RWPE1 (cell line): Measurements from ENCODE around the gene ZNF662.
A peak's percentile ranks its signal among the peaks of the same experiment; 100 is the strongest.

Source experiments
- CTCF ChIA-PET: fragments of 350-600 bp; sonication (Branson Sonifier 250); formaldehyde crosslinking; extraction: SDS; loops from one replicate; lab custom pipeline; 2021; lab: Yijun Ruan, JAX
- POLR2A ChIA-PET: fragments of 400-600 bp; formaldehyde crosslinking; extraction: SDS; loops from one replicate; lab custom pipeline; 2020; ENCODE audit warnings: antibody characterized with exemption; ENCODE audit not compliant: low non-redundant PET; lab: Yijun Ruan, JAX
- DNase-seq: peaks from one replicate; pipeline ENCODE4 v3.0.0; 2012; ENCODE audit warnings: low spot score
- H3K27ac ChIP-seq: fragments of 450-650 bp; 2 replicates; pipeline ENCODE4 v1.5.1; 2017
- TF ChIP-seq, protein P1 (sequence below): fragments of 450-650 bp; conservative IDR thresholded peaks from 2 replicates; pipeline ENCODE4 v1.5.1; 2017; ENCODE audit warnings: low read depth, mild to moderate bottlenecking

ZNF662 gene

DNA sequence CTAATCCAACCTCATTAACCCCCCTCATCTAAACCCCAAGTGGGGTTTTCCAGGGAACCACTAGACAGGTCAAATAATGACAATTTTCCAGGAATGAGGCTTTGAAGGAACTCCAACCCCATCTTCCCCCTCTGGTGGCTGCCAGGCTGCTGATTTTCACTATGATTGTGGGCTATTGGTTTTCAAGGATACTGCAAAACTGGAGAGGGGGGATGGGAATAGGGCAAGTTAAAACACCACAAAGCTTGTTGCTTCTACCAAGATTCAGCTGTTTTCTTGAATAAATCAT lies 10.4 kb upstream of the ZNF662 start:
- ChIA-PET CTCF (no interaction called here), POLR2A (no interaction called here)
- TF ChIP-seq, protein P1, sequence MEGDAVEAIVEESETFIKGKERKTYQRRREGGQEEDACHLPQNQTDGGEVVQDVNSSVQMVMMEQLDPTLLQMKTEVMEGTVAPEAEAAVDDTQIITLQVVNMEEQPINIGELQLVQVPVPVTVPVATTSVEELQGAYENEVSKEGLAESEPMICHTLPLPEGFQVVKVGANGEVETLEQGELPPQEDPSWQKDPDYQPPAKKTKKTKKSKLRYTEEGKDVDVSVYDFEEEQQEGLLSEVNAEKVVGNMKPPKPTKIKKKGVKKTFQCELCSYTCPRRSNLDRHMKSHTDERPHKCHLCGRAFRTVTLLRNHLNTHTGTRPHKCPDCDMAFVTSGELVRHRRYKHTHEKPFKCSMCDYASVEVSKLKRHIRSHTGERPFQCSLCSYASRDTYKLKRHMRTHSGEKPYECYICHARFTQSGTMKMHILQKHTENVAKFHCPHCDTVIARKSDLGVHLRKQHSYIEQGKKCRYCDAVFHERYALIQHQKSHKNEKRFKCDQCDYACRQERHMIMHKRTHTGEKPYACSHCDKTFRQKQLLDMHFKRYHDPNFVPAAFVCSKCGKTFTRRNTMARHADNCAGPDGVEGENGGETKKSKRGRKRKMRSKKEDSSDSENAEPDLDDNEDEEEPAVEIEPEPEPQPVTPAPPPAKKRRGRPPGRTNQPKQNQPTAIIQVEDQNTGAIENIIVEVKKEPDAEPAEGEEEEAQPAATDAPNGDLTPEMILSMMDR: no peak
- H3K27ac ChIP-seq: no peak overlapping the region
- no peak for DNase-seq

DNA sequence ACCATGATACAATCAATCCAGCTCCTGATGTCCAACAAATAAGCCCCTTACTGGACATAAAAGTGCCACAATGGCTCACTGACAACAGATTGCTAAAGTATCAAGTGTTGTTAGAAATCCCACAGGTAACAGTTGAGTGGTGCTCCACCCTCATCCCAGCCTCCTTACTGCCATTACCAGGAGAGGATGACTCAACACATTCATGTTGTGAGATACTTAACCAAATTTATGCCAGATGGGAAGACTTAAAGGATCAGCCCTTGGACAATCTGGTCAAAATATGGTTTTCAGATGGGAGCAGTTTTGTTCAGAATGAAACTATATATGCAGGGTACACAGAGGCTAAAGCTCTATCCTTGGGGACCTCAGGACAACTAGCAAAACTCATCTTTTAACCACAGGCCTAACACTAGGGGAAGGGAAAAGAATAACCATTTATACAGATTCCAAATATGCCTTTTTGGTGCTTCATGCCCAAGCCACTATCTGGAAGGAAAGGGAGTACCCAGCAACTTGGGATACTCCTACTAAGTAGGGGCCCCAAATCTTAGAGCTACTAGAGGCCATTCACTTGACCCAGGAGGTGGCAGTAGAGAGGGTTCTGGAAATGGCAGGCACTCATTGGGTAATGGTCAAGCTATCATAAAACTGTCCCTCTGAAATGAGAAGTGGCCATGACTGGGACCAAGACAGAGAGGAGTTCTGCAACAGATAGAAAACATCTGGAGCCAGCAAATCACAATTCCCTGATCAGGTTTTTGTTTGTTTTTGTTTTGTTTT lies 6.9 kb upstream of the ZNF662 start:
- TF ChIP-seq, protein P1: no peak
- POLR2A ChIA-PET: no interaction called here
- CTCF ChIA-PET: no interaction called here
- no peak overlapping the region for H3K27ac ChIP-seq
- no peak for DNase-seq

DNA sequence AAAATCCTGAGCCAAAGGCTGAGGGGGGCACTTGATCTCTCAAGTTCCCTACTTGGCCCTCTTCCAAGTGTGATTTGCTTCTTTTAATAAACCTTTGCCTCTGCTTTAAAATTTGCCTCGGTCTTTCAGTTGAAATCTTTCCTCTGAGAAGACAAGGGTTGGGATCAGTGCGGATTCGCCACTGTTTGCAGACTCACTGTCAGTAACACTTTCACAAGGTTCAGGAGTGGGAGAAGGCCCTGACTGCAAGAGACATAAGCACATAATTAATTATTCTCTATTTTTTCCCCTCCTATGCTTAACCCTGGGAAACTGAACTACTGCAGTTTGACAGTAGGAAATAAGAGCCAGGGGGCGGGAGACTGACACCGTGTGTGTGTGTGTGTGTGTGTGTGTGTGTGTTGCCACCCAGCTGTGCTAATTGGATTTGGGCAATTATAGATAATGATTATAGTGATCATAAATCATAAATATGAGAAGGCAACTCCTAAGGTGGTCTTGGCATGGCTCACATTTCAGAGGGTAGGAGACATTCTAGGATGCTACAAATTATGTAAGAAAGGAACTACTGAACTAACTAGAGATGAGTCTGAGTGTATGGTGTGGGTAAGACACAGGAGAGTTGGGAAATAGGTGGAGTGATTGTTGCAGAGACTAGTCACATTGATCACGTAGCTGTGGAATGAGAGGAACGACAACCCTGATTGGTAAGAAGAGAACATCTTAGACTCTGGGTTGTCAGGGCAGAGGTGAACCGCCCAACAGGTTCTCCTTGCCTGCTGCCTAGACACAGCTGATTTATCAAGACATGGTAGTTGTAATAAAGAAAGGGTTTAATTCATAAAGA lies 5.5 kb upstream of the ZNF662 start:
- TF ChIP-seq, protein P1: no peak
- POLR2A ChIA-PET: no interaction called here
- no peak overlapping the region for H3K27ac ChIP-seq
- CTCF ChIA-PET: no interaction called here
- DNase-seq: peak; percentile 8

DNA sequence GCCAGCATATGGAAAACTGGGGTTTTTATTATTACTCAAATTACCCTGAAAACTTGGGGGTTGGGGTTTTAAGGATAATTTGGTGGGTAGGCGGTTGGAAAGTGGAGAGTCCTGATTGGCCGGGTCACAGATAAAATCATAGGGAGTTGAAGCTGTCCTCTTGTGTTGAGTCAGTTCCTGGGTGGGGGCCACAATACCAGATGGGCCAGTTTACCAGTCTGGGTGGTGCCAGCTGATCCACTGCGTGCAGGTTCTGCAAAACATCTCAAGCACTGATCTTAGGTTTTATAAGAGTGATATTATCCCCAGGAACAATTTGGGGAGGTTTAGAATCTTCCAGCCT lies 4.9 kb upstream of the ZNF662 start:
- no peak overlapping the region for H3K27ac ChIP-seq
- CTCF ChIA-PET: no interaction called here
- POLR2A ChIA-PET: no interaction called here
- TF ChIP-seq, protein P1: no peak
- no peak for DNase-seq

DNA sequence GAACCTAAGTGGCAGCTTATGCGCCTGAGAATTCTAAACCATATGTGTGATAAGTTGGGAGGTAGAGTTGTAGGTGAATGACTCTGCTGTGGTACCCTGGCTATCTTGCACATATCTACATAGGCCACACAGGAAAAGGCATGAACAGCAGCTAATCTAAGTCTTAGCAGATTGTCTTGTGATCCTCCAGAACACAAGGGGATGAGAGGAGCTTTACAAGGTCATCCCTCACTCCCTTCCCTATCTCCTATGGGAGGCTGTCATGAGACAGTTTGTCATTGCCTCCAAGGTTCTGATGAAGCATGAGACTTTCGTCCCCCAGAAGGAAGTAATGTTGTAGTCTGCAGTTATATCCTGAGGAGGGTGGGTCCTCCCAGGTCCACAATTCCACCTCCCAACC lies 3.7 kb upstream of the ZNF662 start:
- TF ChIP-seq, protein P1: no peak
- no peak for DNase-seq
- ChIA-PET POLR2A (no interaction called here), CTCF (interaction anchor here (0.6 kb wide), 1 partner anchor 1389 kb away, joined by 4 read pairs; no protein-coding TSS in a partner anchor)
- no peak overlapping the region for H3K27ac ChIP-seq

DNA sequence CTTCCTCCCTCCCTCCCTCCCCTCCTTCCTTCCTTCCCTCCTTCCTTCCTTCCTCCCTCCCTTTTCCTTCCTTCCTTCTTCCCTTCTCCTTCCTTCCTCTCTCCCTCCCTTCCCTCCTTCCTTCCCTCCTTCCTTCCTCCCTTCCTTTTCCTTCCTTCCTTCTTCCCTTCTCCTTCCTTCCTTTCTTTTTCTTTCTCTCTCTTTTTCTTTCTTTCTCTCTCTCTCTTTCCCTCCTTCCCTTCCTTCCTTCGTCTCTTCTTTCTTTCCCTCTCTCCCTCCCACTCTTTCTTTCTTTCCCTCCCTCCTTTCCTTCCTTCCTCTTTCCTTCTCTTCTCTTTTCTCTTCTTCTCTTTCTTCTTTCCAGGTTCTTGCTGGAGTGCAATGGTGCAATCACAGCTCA lies 1.9 kb upstream of the ZNF662 start:
- H3K27ac ChIP-seq: no peak overlapping the region
- TF ChIP-seq, protein P1: no peak
- POLR2A ChIA-PET: no interaction called here
- DNase-seq: no peak
- CTCF ChIA-PET: no interaction called here
